Fibroblast of lung (primary cell): ENCODE data around the gene NSMF. TPM values are rescaled to one million over a fixed set of nuclear protein-coding genes. Genes with fewer than 3 reads are reported as not detected.

Experiments used
- DNase-seq, 2 donors: peaks; one replicate each; pipeline versions ENCODE4 v3.0.0 to v3.0.0-alpha.2; 2010; ENCODE audit warnings: low read depth in 2 of 2
- H2AFZ ChIP-seq: 2 replicates; pipeline ENCODE4 v1.5.1; 2012; ENCODE audit warnings: low read length, control low read depth, inconsistent platforms
- H3K27ac ChIP-seq: 2 replicates; pipeline ENCODE4 v1.5.1; 2011; ENCODE audit warnings: low read length, control low read depth; ENCODE audit not compliant: insufficient read depth
- H3K27me3 ChIP-seq: 2 replicates; pipeline ENCODE4 v1.5.1; 2011; ENCODE audit warnings: mild to moderate bottlenecking, low read length; ENCODE audit not compliant: control insufficient read depth, insufficient read depth
- H3K36me3 ChIP-seq: 2 replicates; pipeline ENCODE4 v1.5.1; 2011; ENCODE audit warnings: low read length; ENCODE audit not compliant: control insufficient read depth, insufficient read depth
- H3K4me1 ChIP-seq: 2 replicates; pipeline ENCODE4 v1.5.1; 2011; ENCODE audit warnings: low read length; ENCODE audit not compliant: control insufficient read depth, insufficient read depth; ENCODE audit errors: extremely low read depth
- H3K4me2 ChIP-seq: 2 replicates; pipeline ENCODE4 v1.5.1; 2011; ENCODE audit warnings: low read length, control low read depth; ENCODE audit not compliant: insufficient read depth; ENCODE audit errors: extremely low read depth
- H3K4me3 ChIP-seq, 4 experiments: fragments of 200-600 bp in 1 of 4; sonication (generic) in 1 of 4; replicated peaks in 1 of 4; 2 replicates each; pipeline ENCODE4 v1.5.1; 2011 to 2016; ENCODE audit warnings: low read length in 4 of 4, low read depth in 3 of 4, mild to moderate bottlenecking in 3 of 4, control low read depth in 2 of 4, inconsistent platforms in 1 of 4, mixed read lengths in 1 of 4; ENCODE audit not compliant: insufficient read depth in 1 of 4; ENCODE audit errors: control extremely low read depth in 1 of 4
- H3K79me2 ChIP-seq: 2 replicates; pipeline ENCODE4 v1.5.1; 2012; ENCODE audit warnings: mild to moderate bottlenecking, low read length, inconsistent platforms; ENCODE audit not compliant: control insufficient read depth, insufficient read depth
- H3K9ac ChIP-seq: 2 replicates; pipeline ENCODE4 v1.5.1; 2011; ENCODE audit warnings: mild to moderate bottlenecking, low read length, control low read depth; ENCODE audit not compliant: insufficient read depth
- H3K9me3 ChIP-seq: 2 replicates; pipeline ENCODE4 v1.5.1; 2012; ENCODE audit warnings: low read depth, low read length; ENCODE audit not compliant: control insufficient read depth, insufficient read depth
- H4K20me1 ChIP-seq: 2 replicates; pipeline ENCODE4 v1.5.1; 2011; ENCODE audit warnings: low read length; ENCODE audit not compliant: control insufficient read depth, insufficient read depth; ENCODE audit errors: extremely low read depth
- CTCF ChIP-seq, 2 donors: IDR thresholded peaks in 1 of 2; conservative IDR thresholded peaks in 1 of 2; 1 replicate in 1 of 2; 2 replicates in 1 of 2; pipeline ENCODE4 v1.5.1; 2011 to 2012; ENCODE audit warnings: low read length in 2 of 2, control low read depth in 1 of 2, inconsistent platforms in 1 of 2, low read depth in 1 of 2, mild to moderate bottlenecking in 1 of 2
- EZH2 ChIP-seq: IDR thresholded peaks from 2 replicates; pipeline ENCODE4 v1.5.1; 2012; ENCODE audit warnings: low read length, control low read depth, mild to moderate bottlenecking; ENCODE audit errors: missing control alignments
- polyA plus RNA-seq, 2 donors: library from polyadenylated mRNA; depleted of rRNA in 1 of 2; stranded (reverse) in 1 of 2; unstranded in 1 of 2; fragments of >200 nt; gene quantifications; 2 replicates each; pipeline ENCODE4 v1.2.1, GENCODE V29; 2011 to 2012; ENCODE audit warnings: missing spikeins in 1 of 2
- total RNA-seq: library from RNA; depleted of rRNA; stranded (reverse); fragments of >200 nt; gene quantifications from 2 replicates; pipeline ENCODE4 v1.2.1, GENCODE V29; 2014

Gene NSMF
- total and polyA plus RNA-seq, 2 donors (not counting 1 experiment from before 2014, with no cell fraction given): 13.4 to 15.0 TPM

DNA sequence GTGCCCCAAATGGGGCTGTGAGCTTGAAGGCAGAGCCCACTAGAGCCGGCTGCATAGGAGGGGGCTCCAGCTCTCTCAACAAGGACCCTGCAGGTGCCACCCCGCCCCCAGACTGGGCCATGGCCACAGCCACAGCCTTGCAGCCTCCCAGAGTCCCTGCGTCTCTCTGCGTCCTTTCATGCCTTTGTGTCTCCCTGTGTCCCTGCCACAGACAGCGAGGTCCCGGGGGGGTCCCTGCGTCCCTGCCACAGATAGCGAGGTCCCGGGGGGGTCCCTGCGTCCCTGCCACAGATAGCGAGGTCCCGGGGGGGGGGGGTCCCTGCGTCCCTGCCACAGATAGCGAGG, 29.6 kb downstream of the NSMF start:
- TF ChIP-seq EZH2 (no peak), CTCF (conservative IDR thresholded peaks at IDR 0.05 in 1 of 2, IDR thresholded peaks at IDR 0.05 in 1 of 2; ENCODE audit: low read depth in 1 of 2, low read length in 2 of 2) (no peak)
- Histone ChIP-seq H3K9ac (no peak overlapping the region), H3K27me3 (no peaks in the 10 kb centered on the region), H3K36me3 (no peaks in the 10 kb centered on the region), H3K79me2 (no peaks in the 10 kb centered on the region), H3K9me3 (no peaks in the 10 kb centered on the region), H3K4me1 (peaks cover 3% of the 10 kb centered on the region), H4K20me1 (no peaks in the 10 kb centered on the region), H3K27ac (no peak overlapping the region), H3K4me2 (no peak overlapping the region), H2AFZ (no peak overlapping the region), H3K4me3 (no peak overlapping the region)
- DNase-seq: no peak

DNA sequence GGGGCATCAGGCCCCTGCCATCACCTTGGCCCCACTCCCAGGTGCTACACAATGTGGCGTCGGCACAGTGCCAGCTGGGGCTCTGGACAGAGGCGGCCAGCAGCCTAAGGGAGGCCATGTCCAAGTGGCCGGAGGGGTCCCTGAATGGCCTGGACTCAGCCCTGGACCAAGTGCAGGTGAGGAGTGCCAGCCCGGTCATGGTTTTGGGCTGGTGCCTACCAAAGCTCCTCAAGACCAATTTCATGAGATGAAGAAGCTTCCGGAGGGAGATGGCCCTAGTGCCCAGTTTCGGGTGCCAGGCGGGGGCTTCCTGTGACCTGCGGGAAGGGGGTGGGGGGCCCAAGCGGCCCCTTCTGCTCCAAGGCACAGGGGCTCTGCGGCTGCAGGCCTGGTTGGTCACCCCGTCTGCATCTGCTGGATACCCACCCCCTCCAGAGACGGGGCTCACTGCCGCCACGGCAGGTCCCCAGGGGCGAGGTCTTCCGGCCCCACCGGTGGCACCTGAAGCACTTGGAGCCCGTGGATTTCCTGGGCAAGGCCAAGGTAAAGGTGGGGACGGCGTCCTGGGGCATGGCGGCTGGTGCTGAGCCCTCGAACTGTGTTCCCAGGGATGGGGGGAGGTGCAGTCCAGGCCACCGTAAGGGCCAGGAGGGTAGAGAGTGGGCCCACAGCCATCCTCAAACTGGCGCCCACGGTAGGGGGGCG, 30.1 kb downstream of the NSMF start:
- H3K4me1 ChIP-seq: peaks cover 8% of the 10 kb centered on the region
- no peak for TF ChIP-seq CTCF (conservative IDR thresholded peaks at IDR 0.05 in 1 of 2, IDR thresholded peaks at IDR 0.05 in 1 of 2; ENCODE audit: low read depth in 1 of 2, low read length in 2 of 2)
- TF ChIP-seq EZH2: no peak
- H3K9me3 ChIP-seq: no peaks in the 10 kb centered on the region
- no peak overlapping the region for H2AFZ ChIP-seq
- no peaks in the 10 kb centered on the region for H3K79me2 ChIP-seq
- no peaks in the 10 kb centered on the region for H3K36me3 ChIP-seq
- no peaks in the 10 kb centered on the region for H4K20me1 ChIP-seq
- no peak overlapping the region for H3K4me3 ChIP-seq
- no peak overlapping the region for H3K9ac ChIP-seq
- no peaks in the 10 kb centered on the region for H3K27me3 ChIP-seq
- H3K27ac ChIP-seq: no peak overlapping the region
- no peak overlapping the region for H3K4me2 ChIP-seq
- no peak for DNase-seq

DNA sequence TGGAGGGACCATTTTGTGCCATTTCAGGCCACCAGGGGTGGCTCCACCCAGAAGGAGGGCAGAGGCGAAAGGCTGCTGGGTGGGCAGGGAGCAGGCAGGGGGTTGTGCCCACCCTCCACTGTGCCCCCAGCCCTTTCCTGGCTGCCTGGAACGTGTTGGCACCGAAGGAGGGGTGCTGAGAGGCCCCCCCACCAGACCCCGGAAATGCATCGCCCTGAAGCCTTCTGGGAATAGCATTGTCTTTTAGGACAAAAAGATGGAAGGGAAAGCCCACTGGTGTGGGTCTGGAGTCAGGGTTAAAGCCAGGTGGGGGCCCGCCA, 30.9 kb downstream of the NSMF start:
- Histone ChIP-seq H3K4me2 (no peak overlapping the region), H3K9me3 (no peaks in the 10 kb centered on the region), H4K20me1 (no peaks in the 10 kb centered on the region), H3K79me2 (no peaks in the 10 kb centered on the region), H2AFZ (no peak overlapping the region), H3K36me3 (no peaks in the 10 kb centered on the region), H3K4me3 (no peak overlapping the region), H3K4me1 (peaks cover 8% of the 10 kb centered on the region), H3K9ac (no peak overlapping the region), H3K27me3 (no peaks in the 10 kb centered on the region), H3K27ac (no peak overlapping the region)
- TF ChIP-seq CTCF (conservative IDR thresholded peaks at IDR 0.05 in 1 of 2, IDR thresholded peaks at IDR 0.05 in 1 of 2; ENCODE audit: low read depth in 1 of 2, low read length in 2 of 2) (no peak), EZH2 (no peak)
- DNase-seq: no peak
